Liver (tissue), 9 donors: ENCODE data around the gene CEP350. TPM values are rescaled to one million over a fixed set of nuclear protein-coding genes. Genes with fewer than 3 reads are reported as not detected.

ENCODE experiments used
- DNase-seq: peaks from one replicate; pipeline ENCODE4 v3.0.0-alpha.2; 2017; ENCODE audit warnings: low spot score
- H3K27ac ChIP-seq, 2 donors: one replicate each; pipeline ENCODE4 v1.7.0; 2013; ENCODE audit warnings: inconsistent platforms in 2 of 2, low read length in 2 of 2, control low read depth in 1 of 2, low read depth in 1 of 2, mild to moderate bottlenecking in 1 of 2
- H3K27me3 ChIP-seq, 4 donors: one replicate each; pipeline versions ENCODE4 v1.6.1 to v1.7.0; 2013; ENCODE audit warnings: low read length in 3 of 4, inconsistent platforms in 1 of 4, mild to moderate bottlenecking in 1 of 4, moderate library complexity in 1 of 4; ENCODE audit not compliant: control insufficient read depth in 4 of 4, insufficient read depth in 4 of 4
- H3K36me3 ChIP-seq, 4 donors: one replicate each; pipeline versions ENCODE4 v1.6.1 to v1.7.0; 2013; ENCODE audit warnings: low read length in 3 of 4, mild to moderate bottlenecking in 3 of 4, low read depth in 1 of 4, moderate library complexity in 1 of 4; ENCODE audit not compliant: control insufficient read depth in 4 of 4, insufficient read depth in 3 of 4
- H3K4me1 ChIP-seq, 4 donors: one replicate each; pipeline versions ENCODE4 v1.6.1 to v1.7.0; 2013; ENCODE audit warnings: low read length in 3 of 4, mild to moderate bottlenecking in 3 of 4, moderate library complexity in 1 of 4; ENCODE audit not compliant: control insufficient read depth in 4 of 4, insufficient read depth in 4 of 4
- H3K4me3 ChIP-seq, 3 donors: one replicate each; pipeline versions ENCODE4 v1.6.1 to v1.7.0; 2013; ENCODE audit warnings: low read length in 3 of 3, control low read depth in 1 of 3, low read depth in 1 of 3, mild to moderate bottlenecking in 1 of 3
- H3K9ac ChIP-seq, 2 donors: one replicate each; pipeline ENCODE4 v1.7.0; 2013; ENCODE audit warnings: low read length in 2 of 2, mild to moderate bottlenecking in 2 of 2, moderate library complexity in 2 of 2, control low read depth in 1 of 2, low read depth in 1 of 2
- H3K9me3 ChIP-seq, 4 donors: one replicate each; pipeline versions ENCODE4 v1.6.1 to v1.7.0; 2013; ENCODE audit warnings: low read length in 3 of 4; ENCODE audit not compliant: control insufficient read depth in 4 of 4
- CTCF ChIP-seq: fragments of 150-350 bp; IDR thresholded peaks from 2 replicates; pipeline ENCODE4 v1.5.1; 2017; ENCODE audit warnings: improper control_type of control experiment, low read depth, low read length; ENCODE audit not compliant: missing input control
- EGR1 ChIP-seq, 2 donors: IDR thresholded peaks; 2 replicates each; pipeline ENCODE4 v1.6.1; 2016 to 2018; ENCODE audit warnings: antibody characterized with exemption in 2 of 2, low read depth in 2 of 2
- FOXA1 ChIP-seq: IDR thresholded peaks from 2 replicates; pipeline ENCODE4 v1.6.1; 2016; ENCODE audit warnings: antibody characterized with exemption
- GABPA ChIP-seq, 2 donors: IDR thresholded peaks in 1 of 2; conservative IDR thresholded peaks in 1 of 2; 2 replicates each; pipeline ENCODE4 v1.6.1; 2016; ENCODE audit warnings: antibody characterized with exemption in 2 of 2, mild to moderate bottlenecking in 1 of 2, moderate library complexity in 1 of 2
- HNF4A ChIP-seq, 2 donors: conservative IDR thresholded peaks; 2 replicates each; pipeline ENCODE4 v1.6.1; 2016; ENCODE audit warnings: antibody characterized with exemption in 2 of 2, mild to moderate bottlenecking in 2 of 2
- HNF4G ChIP-seq: IDR thresholded peaks from 2 replicates; pipeline ENCODE4 v1.6.1; 2016; ENCODE audit warnings: antibody characterized with exemption
- MAX ChIP-seq: IDR thresholded peaks from 2 replicates; pipeline ENCODE4 v1.6.1; 2016; ENCODE audit warnings: antibody characterized with exemption
- NR2F2 ChIP-seq: IDR thresholded peaks from 2 replicates; pipeline ENCODE4 v1.6.1; 2016; ENCODE audit warnings: antibody characterized with exemption
- REST ChIP-seq: IDR thresholded peaks from 2 replicates; pipeline ENCODE4 v1.6.1; 2016; ENCODE audit warnings: antibody characterized with exemption, mild to moderate bottlenecking
- RXRA ChIP-seq, 2 donors: IDR thresholded peaks; 2 replicates each; pipeline ENCODE4 v1.6.1; 2017 to 2018; ENCODE audit warnings: antibody characterized with exemption in 2 of 2, mild to moderate bottlenecking in 1 of 2
- SP1 ChIP-seq: IDR thresholded peaks from 2 replicates; pipeline ENCODE4 v1.6.1; 2018; ENCODE audit warnings: antibody characterized with exemption, mild to moderate bottlenecking
- TAF1 ChIP-seq: conservative IDR thresholded peaks from 2 replicates; pipeline ENCODE4 v1.6.1; 2016; ENCODE audit warnings: antibody characterized with exemption, mild to moderate bottlenecking
- YY1 ChIP-seq: IDR thresholded peaks from 2 replicates; pipeline ENCODE4 v1.6.1; 2016; ENCODE audit warnings: antibody characterized with exemption, mild to moderate bottlenecking
- WGBS: extraction: QIAGEN DNeasy Blood & Tissue Kit; methylation state at CpG from one replicate; pipeline ENCODE4 v1.1.7; 2013; 5-methylcytosine and 5-hydroxymethylcytosine counted together
- polyA plus RNA-seq, 2 donors: library from polyadenylated mRNA; stranded (reverse) in 1 of 2; unstranded in 1 of 2; fragments of 200-250 nt in 1 of 2; fragments of >200 nt in 1 of 2; fragmentation: Nextera tagmentation in 1 of 2; extraction: Ambion mirVana in 1 of 2; gene quantifications; one replicate each; pipeline versions ENCODE4 v1.2.1 to v1.2.3, GENCODE V29; 2013 to 2015
- total RNA-seq, 2 donors: library from RNA; depleted of rRNA; stranded (reverse); fragments of >200 nt; gene quantifications; one replicate each; pipeline ENCODE4 v1.2.3, GENCODE V29; 2014
- donor health status: healthy.
- donor health status: healthy.
- donor health status: healthy.
- donor health status: healthy.
- donor health status: healthy.

CEP350 gene
- total and polyA plus RNA-seq, 4 donors = 4.5 to 49.0 (median 18.9) TPM

- no peak for DNase-seq
- H3K4me3 ChIP-seq = no peak overlapping the region
- H3K9me3 ChIP-seq = no peaks in the 10 kb centered on the region
- peaks cover 0 to 1% (median 0%) of the 10 kb centered on the region in 4 donors for H3K4me1 ChIP-seq
- H3K27me3 ChIP-seq = no peaks in the 10 kb centered on the region
- H3K27ac ChIP-seq = no peak overlapping the region
- no peak overlapping the region for H3K9ac ChIP-seq
- H3K36me3 ChIP-seq = peaks cover 8 to 21% (median 18%) of the 10 kb centered on the region in 4 donors
- 91% methylated on average over 2 of the region's 2 CpGs for WGBS
- TF ChIP-seq HNF4A (conservative IDR thresholded peaks at IDR 0.05) (no peak), EGR1 (IDR thresholded peaks at IDR 0.05; ENCODE audit: low read depth in 2 of 2) (no peak), NR2F2 (no peak), YY1 (no peak), CTCF (no peak)
These were observed 157.5 kb downstream of the CEP350 start for GRCh38 chr1:180112091-180112490.

- Histone ChIP-seq H3K27ac (no peak overlapping the region), H3K9ac (no peak overlapping the region), H3K9me3 (no peaks in the 10 kb centered on the region), H3K36me3 (peaks cover 8 to 21% (median 17%) of the 10 kb centered on the region in 4 donors), H3K4me1 (peaks cover 0 to 1% (median 0%) of the 10 kb centered on the region in 4 donors), H3K27me3 (no peaks in the 10 kb centered on the region), H3K4me3 (no peak overlapping the region)
- TF ChIP-seq FOXA1 (no peak), SP1 (peak; percentile 28), NR2F2 (peak; percentile 31), HNF4A (conservative IDR thresholded peaks at IDR 0.05) (no peak), YY1 (no peak)
- WGBS = 87% methylated on average over 2 of the region's 2 CpGs
- no peak for DNase-seq
These were observed 158.5 kb downstream of the CEP350 start for GRCh38 chr1:180112984-180113647.

- no peak for TF ChIP-seq YY1
- no peak for TF ChIP-seq REST
- no peak for TF ChIP-seq CTCF
- TF ChIP-seq RXRA (IDR thresholded peaks at IDR 0.05) = no peak
- TF ChIP-seq TAF1 = no peak
- no peak for TF ChIP-seq MAX
- TF ChIP-seq GABPA (IDR thresholded peaks at IDR 0.05 in 1 of 2, conservative IDR thresholded peaks at IDR 0.05 in 1 of 2) = no peak
- no peak for TF ChIP-seq HNF4A (conservative IDR thresholded peaks at IDR 0.05)
- no peak for TF ChIP-seq HNF4G
- no peak for TF ChIP-seq EGR1 (IDR thresholded peaks at IDR 0.05; ENCODE audit: low read depth in 2 of 2)
- Histone ChIP-seq H3K27ac (no peak overlapping the region), H3K36me3 (peaks cover 6 to 21% (median 14%) of the 10 kb centered on the region in 4 donors), H3K27me3 (no peaks in the 10 kb centered on the region), H3K9ac (no peak overlapping the region), H3K4me3 (no peak overlapping the region), H3K9me3 (no peaks in the 10 kb centered on the region), H3K4me1 (no peaks in the 10 kb centered on the region)
- WGBS = 87% methylated on average over 4 of the region's 4 CpGs
- no peak for DNase-seq
These were observed 159.9 kb downstream of the CEP350 start for GRCh38 chr1:180114396-180114945.
